ENCODE measurements around the gene DNAL4.
A peak's percentile ranks its signal among the peaks of the same experiment; 100 is the strongest.

Gene DNAL4

GRCh38 chr22:38784035-38784434 is 9.9 kb downstream of the DNAL4 start:
- DNase-seq (ENCODE audit: low read depth): no peak

- no peak for DNase-seq (ENCODE audit: low read depth)
Measured at GRCh38 chr22:38783095-38783615, 10.8 kb downstream of the DNAL4 start.

DNA sequence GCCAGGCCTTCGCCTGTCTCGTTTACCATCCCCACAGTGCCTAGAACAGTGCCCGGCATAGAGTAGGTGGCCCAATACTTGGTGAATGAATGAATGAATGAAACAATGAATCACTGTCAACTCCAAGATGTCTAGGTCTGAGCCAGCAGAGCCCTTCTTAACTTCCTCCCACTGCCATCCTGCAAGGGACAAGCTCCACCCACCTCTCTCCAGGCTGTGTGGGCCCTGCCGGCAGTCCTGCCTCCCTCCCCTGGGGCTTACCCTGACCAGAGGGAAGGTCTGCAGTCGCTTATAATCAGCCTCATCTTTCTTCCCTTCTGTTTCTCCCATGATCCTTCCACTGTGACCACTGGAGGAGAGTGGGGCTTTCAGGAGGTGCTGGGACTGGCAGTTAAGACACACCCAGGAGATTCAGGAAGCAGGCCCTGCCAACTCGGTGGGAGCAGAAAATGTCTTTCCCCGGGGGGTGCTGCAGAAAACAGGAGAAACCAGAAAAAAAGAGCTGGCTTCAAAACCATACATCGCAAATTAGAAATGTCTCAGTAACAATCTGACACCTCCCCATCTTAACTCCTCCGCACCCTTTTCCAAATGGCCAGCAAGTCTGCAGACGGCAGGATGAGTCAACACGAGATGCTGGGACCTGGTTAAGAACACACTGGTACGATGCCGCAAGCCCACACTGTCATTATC is 11.4 kb downstream of the DNAL4 start:
- DNase-seq (ENCODE audit: low read depth): no peak

GRCh38 chr22:38781033-38781432 is 12.9 kb downstream of the DNAL4 start:
- DNase-seq (ENCODE audit: low read depth): no peak

DNA sequence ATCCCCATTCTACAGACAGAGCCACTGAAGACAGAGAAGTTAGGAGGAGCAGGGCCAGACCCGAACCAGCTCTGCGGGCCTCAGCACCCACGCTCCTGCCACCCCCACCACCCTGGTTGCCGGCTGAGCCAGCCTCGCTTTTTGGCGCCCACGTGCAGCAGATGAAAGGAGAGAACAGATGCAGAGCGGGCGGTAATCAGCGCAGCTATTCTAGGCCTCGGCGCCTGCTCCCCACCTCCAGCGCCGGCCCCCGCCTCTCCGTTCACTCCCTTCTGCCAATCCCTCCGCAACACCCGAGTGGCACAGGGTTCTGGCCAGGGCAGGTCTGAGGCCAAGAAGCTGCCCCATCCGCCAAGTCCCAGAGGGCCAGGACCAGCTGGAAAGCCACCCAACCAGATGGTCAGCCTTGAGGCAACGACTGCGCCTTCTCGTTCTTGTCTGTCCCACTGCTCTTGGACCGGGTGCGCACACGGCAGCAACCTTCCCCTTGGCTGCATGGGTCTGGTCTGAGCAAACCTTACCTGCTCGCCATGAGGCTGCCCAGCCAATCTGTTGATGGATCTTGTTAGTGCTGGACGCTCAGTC is 16.8 kb downstream of the DNAL4 start:
- no peak for DNase-seq (ENCODE audit: low read depth)

GRCh38 chr22:38776086-38776485 is 17.9 kb downstream of the DNAL4 start:
- DNase-seq (ENCODE audit: low read depth): no peak

GRCh38 chr22:38775656-38776055 is 18.3 kb downstream of the DNAL4 start:
- DNase-seq (ENCODE audit: low read depth): no peak

DNA sequence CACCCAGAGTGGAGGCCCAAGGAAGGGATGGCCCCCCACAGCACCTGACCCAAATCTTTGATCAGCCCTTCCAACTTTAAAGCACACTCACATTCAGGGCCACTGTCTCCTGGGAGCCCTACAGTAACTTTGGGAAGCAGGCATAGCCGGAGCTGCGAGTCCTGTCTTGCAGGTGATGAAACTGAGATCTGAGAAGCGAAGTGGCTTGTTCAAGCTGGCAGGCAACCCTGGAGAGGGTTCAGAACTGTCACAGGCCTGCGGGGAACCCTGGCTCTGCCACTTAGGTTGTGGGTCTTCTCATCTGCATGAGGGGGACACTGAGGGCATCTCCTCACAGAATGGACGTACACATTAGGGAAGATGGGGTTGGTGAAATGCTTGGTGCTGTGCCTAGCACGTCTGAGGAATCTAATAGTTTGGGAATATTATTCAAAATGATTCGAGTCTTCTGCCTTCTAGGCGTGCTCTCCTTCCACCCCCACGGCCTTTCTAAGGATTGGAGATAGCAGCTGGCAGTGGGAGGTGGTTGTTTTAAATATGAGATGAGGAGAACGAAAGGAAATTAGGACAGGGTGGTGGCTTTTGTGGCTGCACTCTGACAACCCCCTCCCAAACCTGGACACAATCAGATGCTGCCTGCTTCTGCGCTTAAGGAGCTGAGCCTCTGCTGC is 19.3 kb downstream of the DNAL4 start:
- DNase-seq (ENCODE audit: low read depth): no peak

- no peak for DNase-seq (ENCODE audit: low read depth)
Measured at GRCh38 chr22:38773363-38773946, 20.5 kb downstream of the DNAL4 start.

- DNase-seq (ENCODE audit: low read depth): no peak
Measured at GRCh38 chr22:38772623-38772873, 21.4 kb downstream of the DNAL4 start.

- DNase-seq (ENCODE audit: low read depth): no peak
Measured at GRCh38 chr22:38770257-38770949, 23.5 kb downstream of the DNAL4 start.

DNA sequence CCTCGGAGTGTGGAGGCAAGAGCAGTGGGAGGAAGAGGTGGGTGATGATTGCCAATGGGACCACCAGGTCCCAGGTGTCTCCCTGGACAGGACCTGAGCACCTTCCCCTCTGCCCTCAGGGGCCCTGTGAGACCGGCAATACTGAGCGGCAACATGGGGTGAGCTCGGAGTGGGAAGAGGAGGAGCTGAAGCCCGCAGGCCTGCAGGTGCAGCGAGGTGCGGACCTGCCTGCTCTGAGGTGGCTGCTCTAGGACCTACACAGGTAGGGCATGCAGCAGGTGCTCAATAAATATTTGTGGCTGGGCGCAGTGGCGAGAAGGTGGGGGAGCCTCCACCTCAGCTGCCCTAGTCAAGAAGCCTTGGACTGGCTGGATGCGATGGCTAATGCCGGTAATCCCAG is 25.9 kb downstream of the DNAL4 start:
- no peak for DNase-seq (ENCODE audit: low read depth)

DNA sequence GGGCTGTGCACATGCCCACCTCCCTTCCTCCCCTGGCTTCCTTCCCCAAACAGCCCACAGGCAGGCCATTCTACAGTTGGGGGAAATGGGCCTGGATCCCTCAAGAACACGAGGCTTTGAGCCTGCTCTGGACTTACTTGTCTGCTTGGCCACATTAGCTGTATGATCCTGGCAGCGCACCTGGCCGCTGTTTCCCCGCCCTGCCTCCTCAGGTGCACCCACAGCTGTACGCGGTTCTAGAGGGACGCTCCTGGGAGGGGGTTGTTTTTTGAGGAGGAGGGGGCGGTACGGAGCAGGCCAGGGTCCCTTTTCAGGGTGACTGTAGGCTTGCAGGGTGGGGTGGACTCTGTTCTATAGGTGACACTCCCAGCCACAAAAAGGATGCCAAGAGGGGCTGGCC is 26.6 kb downstream of the DNAL4 start:
- no peak for DNase-seq (ENCODE audit: low read depth)

GRCh38 chr22:38766076-38766777 is 27.7 kb downstream of the DNAL4 start:
- DNase-seq (ENCODE audit: low read depth): no peak

GRCh38 chr22:38762551-38762983 is 31.4 kb downstream of the DNAL4 start:
- no peak for DNase-seq (ENCODE audit: low read depth)

- DNase-seq (ENCODE audit: low read depth): no peak
Measured at GRCh38 chr22:38761202-38762162, 32.5 kb downstream of the DNAL4 start.

DNA sequence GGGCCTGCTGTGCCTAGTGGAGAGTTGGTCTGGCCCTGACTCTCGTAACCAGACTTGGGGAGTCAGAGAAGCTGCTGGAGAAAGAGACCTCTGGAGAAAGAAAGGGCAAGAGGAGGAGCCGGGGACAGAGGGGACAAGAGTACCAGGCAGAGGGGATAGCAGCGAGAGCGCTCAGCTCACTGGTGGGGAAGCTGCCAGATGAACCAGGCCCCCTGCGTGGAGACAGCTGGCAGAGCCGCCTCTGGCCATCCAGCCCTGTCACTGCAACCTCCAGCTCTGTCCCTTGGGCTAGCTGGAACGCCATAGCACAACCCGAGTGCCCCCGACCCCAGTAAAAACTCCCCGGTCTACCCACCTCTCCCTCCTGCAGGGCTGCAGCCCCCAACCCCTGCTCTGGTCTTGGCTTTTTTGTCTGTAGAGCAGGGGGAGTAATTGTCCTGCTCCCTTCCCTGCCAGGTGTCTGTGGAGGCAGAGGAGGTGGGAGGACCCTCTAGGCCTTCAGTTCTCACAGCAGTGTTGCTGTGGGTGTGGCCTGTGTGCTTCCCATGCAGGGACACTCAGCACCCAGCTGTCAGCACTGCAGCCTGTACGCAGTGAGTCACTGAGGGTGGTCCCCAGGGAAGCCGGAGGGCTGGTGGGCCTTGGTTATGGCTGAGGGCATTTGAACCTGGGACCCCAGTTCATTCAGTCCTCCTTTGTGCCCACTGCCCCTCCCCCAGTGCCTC is 33.3 kb downstream of the DNAL4 start:
- DNase-seq (ENCODE audit: low read depth): no peak

DNA sequence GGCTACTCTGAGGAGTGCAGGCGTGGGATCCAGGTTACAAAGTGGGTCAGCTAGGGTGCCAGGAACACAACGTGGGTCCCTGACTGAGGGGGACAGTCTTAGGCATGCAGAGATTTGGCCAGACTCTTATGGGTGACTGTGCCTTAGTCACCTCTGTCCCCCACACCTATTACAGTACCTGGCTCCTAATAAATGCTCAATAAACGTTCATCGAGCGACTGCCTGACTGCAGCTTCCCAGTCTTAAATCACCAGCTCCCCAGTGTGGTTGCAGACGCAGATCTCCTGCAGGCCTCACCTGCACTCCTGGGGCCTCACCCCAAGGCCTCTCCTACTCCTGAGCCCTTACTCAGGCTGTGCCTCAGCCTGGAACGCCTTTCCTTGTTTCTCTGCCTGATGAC is 34.9 kb downstream of the DNAL4 start:
- no peak for DNase-seq (ENCODE audit: low read depth)

DNA sequence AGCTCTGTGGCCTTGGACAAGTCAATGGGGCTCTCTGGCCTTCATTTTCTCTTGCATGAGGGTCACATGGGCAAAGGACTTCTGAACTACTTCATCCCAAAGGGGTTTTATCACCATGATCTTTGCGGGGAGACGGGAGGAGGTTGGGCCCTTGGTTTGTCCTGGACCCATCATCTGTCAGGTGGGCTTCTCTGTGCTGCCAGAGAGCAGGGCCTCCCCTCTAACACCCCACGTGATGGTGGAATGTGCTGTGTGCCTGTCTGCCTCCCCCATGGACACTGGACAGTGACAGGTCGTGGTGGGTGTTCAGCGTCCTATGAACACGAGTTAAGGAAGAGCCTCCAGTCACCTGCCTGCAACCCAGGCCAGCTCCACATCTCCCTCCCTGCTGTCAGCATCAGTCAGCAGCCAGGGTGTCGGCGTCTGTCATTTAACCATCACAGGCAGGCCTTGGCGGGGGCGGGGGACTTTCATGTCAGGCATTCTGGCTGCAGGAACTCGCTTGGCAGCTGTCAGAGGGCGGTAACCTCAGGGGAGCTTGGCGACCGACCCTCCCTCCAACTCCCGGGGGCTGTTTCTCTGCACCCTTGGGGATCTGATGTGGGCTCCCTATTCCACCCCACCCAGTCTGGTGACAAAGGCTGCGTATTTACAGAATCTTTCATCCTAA is 35.5 kb downstream of the DNAL4 start:
- peak; percentile 39 for DNase-seq (ENCODE audit: low read depth)

- no peak for DNase-seq (ENCODE audit: low read depth)
Measured at GRCh38 chr22:38757464-38757757, 36.5 kb downstream of the DNAL4 start.
